ENCODE measurements around the gene PHLDB1.

The PHLDB1 gene

GRCh38 chr11:118635642-118636041 is 28.2 kb downstream of the PHLDB1 start:
- H3K4me2 ChIP-seq, result no peak overlapping the region
- no peak overlapping the region for H3K27ac ChIP-seq
- TF ChIP-seq Cebpa-rat (IDR thresholded peaks at IDR 0.05), result no peak
- H3K9ac ChIP-seq, result no peak overlapping the region
- peaks cover 0 to 69% (median 0%) of the 10 kb centered on the region in 11 experiments; a peak in 7 of 22 replicates for H3K36me3 ChIP-seq
- H3K4me1 ChIP-seq, result peaks cover 14 to 24% (median 20%) of the 10 kb centered on the region in 10 experiments; a peak in 19 of 20 replicates
- H3K27me3 ChIP-seq, result no peaks in the 10 kb centered on the region; a peak in 2 of 22 replicates
- no peaks in the 10 kb centered on the region for H3K9me3 ChIP-seq (replicated peaks in 1 of 11)
- H4K20me1 ChIP-seq, result peaks cover 0 to 23% (median 0%) of the 10 kb centered on the region in 11 experiments; a peak in 4 of 22 replicates
- no peak overlapping the region for H3K4me3 ChIP-seq

GRCh38 chr11:118636569-118637290 is 29.3 kb downstream of the PHLDB1 start:
- Histone ChIP-seq H3K9ac (no peak overlapping the region), H3K4me3 (no peak overlapping the region), H4K20me1 (peaks cover 0 to 22% (median 0%) of the 10 kb centered on the region in 11 experiments; a peak in 4 of 22 replicates), H3K9me3 (replicated peaks in 1 of 11) (no peaks in the 10 kb centered on the region), H3K27ac (no peak overlapping the region), H3K27me3 (no peaks in the 10 kb centered on the region; a peak in 2 of 22 replicates), H3K4me2 (no peak overlapping the region), H3K36me3 (peaks cover 0 to 70% (median 0%) of the 10 kb centered on the region in 11 experiments; a peak in 7 of 22 replicates), H3K4me1 (peaks cover 17 to 26% (median 22%) of the 10 kb centered on the region in 10 experiments)
- TF ChIP-seq Cebpa-rat (IDR thresholded peaks at IDR 0.05), result no peak

GRCh38 chr11:118638726-118639125 is 31.3 kb downstream of the PHLDB1 start:
- Histone ChIP-seq H3K4me3 (no peak overlapping the region), H3K36me3 (peaks cover 0 to 82% (median 0%) of the 10 kb centered on the region in 11 experiments; a peak in 6 of 22 replicates), H3K27me3 (no peaks in the 10 kb centered on the region; a peak in 2 of 22 replicates), H3K27ac (no peak overlapping the region), H3K9ac (no peak overlapping the region), H4K20me1 (peaks cover 0 to 13% (median 0%) of the 10 kb centered on the region in 11 experiments; a peak in 4 of 22 replicates), H3K9me3 (replicated peaks in 1 of 11) (no peaks in the 10 kb centered on the region), H3K4me2 (no peak overlapping the region), H3K4me1 (peaks cover 9 to 25% (median 21%) of the 10 kb centered on the region in 10 experiments; a peak in 18 of 20 replicates)
- TF ChIP-seq Cebpa-rat (IDR thresholded peaks at IDR 0.05), result no peak

- Histone ChIP-seq H3K36me3 (peaks cover 0 to 94% (median 5%) of the 10 kb centered on the region in 11 experiments; a peak in 10 of 22 replicates), H3K27ac (no peak overlapping the region), H3K4me1 (peaks cover 0 to 14% (median 10%) of the 10 kb centered on the region in 10 experiments; a peak in 11 of 20 replicates), H3K4me3 (no peak overlapping the region), H3K9ac (no peak overlapping the region), H4K20me1 (peaks cover 0 to 17% (median 0%) of the 10 kb centered on the region in 11 experiments; a peak in 3 of 22 replicates), H3K27me3 (no peaks in the 10 kb centered on the region; a peak in 2 of 22 replicates), H3K4me2 (no peak overlapping the region), H3K9me3 (replicated peaks in 1 of 11) (no peaks in the 10 kb centered on the region)
- no peak for TF ChIP-seq Cebpa-rat (IDR thresholded peaks at IDR 0.05)
Measured at GRCh38 chr11:118639899-118640298, 32.5 kb downstream of the PHLDB1 start.

- peaks cover 0 to 14% (median 0%) of the 10 kb centered on the region in 11 experiments; a peak in 1 of 22 replicates for H4K20me1 ChIP-seq
- peak overlapping the region in 3 of 11 experiments; percentile 35 to 51 (median 51); a peak in 2 of 22 replicates for H3K4me2 ChIP-seq
- H3K9me3 ChIP-seq (replicated peaks in 1 of 11), result no peaks in the 10 kb centered on the region
- no peak overlapping the region for H3K4me3 ChIP-seq
- no peaks in the 10 kb centered on the region for H3K27me3 ChIP-seq
- H3K4me1 ChIP-seq, result peaks cover 0 to 12% (median 10%) of the 10 kb centered on the region in 10 experiments; a peak in 11 of 20 replicates
- peaks cover 0 to 94% (median 10%) of the 10 kb centered on the region in 11 experiments; a peak in 12 of 22 replicates for H3K36me3 ChIP-seq
- H3K27ac ChIP-seq, result no peak overlapping the region
- no peak overlapping the region for H3K9ac ChIP-seq
- no peak for TF ChIP-seq Cebpa-rat (IDR thresholded peaks at IDR 0.05)
Measured at GRCh38 chr11:118640332-118641154, 33.1 kb downstream of the PHLDB1 start.

- Histone ChIP-seq H3K36me3 (peaks cover 0 to 94% (median 12%) of the 10 kb centered on the region in 11 experiments; a peak in 13 of 22 replicates), H3K27ac (no peak overlapping the region), H3K27me3 (no peaks in the 10 kb centered on the region), H3K4me2 (peak overlapping the region in 6 of 11 experiments; percentile 24 to 51 (median 40); a peak in 9 of 22 replicates), H3K9me3 (replicated peaks in 1 of 11) (no peaks in the 10 kb centered on the region), H3K4me1 (peaks cover 0 to 12% (median 10%) of the 10 kb centered on the region in 10 experiments; a peak in 11 of 20 replicates), H3K9ac (no peak overlapping the region), H3K4me3 (no peak overlapping the region), H4K20me1 (peaks cover 0 to 7% (median 0%) of the 10 kb centered on the region in 11 experiments; a peak in 1 of 22 replicates)
- no peak for TF ChIP-seq Cebpa-rat (IDR thresholded peaks at IDR 0.05)
Measured at GRCh38 chr11:118641397-118642019, 34.1 kb downstream of the PHLDB1 start.

DNA sequence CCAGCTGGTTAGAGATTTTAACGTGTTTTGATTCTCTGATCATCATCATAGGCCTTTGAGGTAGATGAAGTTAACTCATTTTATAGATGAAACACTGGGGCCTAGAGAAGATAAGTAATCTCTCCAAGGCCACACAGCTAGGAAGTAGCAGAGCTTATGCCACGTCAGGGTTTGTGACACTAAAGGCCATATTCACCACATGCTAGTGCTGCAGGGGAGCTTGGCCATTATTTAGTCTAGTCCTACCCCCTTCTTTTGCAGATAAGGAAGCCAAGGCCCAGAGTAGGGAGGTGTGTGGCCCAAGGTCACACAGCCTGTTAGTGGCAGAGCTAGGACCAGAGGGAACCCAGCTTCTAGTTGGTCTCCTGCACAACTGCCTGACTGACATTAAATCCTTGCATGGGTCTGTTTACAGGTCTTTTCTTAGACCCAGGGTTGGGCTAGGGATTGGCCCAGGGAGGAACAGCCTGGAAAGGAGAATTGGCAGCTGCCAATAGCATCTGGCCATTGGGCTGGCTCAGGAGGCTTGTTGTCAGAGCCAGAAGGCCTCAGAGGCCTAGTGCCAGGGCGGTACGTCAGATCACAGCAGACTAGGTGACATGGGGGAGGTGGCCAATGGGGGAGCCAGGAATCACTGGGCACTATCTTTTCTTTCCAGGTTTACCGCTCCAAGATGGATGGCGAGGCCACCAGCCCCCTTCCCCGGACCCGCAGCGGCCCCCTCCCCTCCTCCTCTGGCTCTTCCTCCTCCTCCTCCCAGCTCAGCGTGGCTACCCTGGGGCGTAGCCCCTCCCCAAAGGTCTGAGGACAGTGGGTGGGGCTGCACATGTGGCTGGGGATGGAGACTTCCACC is 36.0 kb downstream of the PHLDB1 start:
- no peak overlapping the region for H3K27ac ChIP-seq

More for the DNA sequence above, 36.0 kb downstream of the PHLDB1 start:
- no peak overlapping the region for H3K4me2 ChIP-seq
- H3K9me3 ChIP-seq (replicated peaks in 1 of 11), result no peaks in the 10 kb centered on the region
- H3K9ac ChIP-seq, result no peak overlapping the region
- peaks cover 0 to 7% (median 0%) of the 10 kb centered on the region in 11 experiments; a peak in 1 of 22 replicates for H4K20me1 ChIP-seq
- H3K36me3 ChIP-seq, result peaks cover 0 to 96% (median 12%) of the 10 kb centered on the region in 11 experiments; a peak in 13 of 22 replicates
- H3K4me3 ChIP-seq, result no peak overlapping the region
- H3K4me1 ChIP-seq, result peaks cover 0 to 12% (median 10%) of the 10 kb centered on the region in 10 experiments; a peak in 11 of 20 replicates
- H3K27me3 ChIP-seq, result no peaks in the 10 kb centered on the region
- no peak for TF ChIP-seq Cebpa-rat (IDR thresholded peaks at IDR 0.05)
